HepG2 (cell line): ENCODE data around the gene PDZD11. TPM values are rescaled to one million over a fixed set of nuclear protein-coding genes. Genes with fewer than 3 reads are reported as not detected.

Experiments used
- ATAC-seq: fragments of 200-7000 bp; cut with Tn5 transposase; 3 replicates; pipeline ENCODE4 v1.9.1; 2020; ENCODE audit warnings: mild to moderate bottlenecking, moderate library complexity
- BruUV-seq: library from RNA; stranded (reverse); fragments of 400-500 nt; replicated peaks from 2 replicates; lab custom pipeline; 2021; lab: Mats Ljungman, UMichigan
- CTCF ChIA-PET: fragments of 300-600 bp; formaldehyde crosslinking; extraction: SDS; loops from one replicate; lab custom pipeline; 2021; ENCODE audit warnings: low total read pairs, inconsistent platforms, low intra/inter-chr PET ratio; lab: Yijun Ruan, JAX
- POLR2A ChIA-PET: fragments of 350-600 bp; sonication (Branson Sonifier 250); formaldehyde crosslinking; loops from one replicate; lab custom pipeline; 2020; ENCODE audit warnings: antibody characterized with exemption, inconsistent platforms; lab: Yijun Ruan, JAX
- DNase-seq: peaks from one replicate; pipeline ENCODE4 v3.0.0-alpha.2; 2015; ENCODE audit warnings: low spot score
- FAIRE-seq: peaks from 3 replicates; lab custom pipeline; 2011; peaks lifted over from hg19 to GRCh38; lab: Jason Lieb, UNC
- H2AFZ ChIP-seq: one replicate; pipeline ENCODE4 v1.6.1; 2011; ENCODE audit warnings: low read length, inconsistent platforms
- H3K27ac ChIP-seq: fragments of 300-600 bp; 3 replicates; pipeline ENCODE4 v1.8.0; 2011; ENCODE audit warnings: mixed run types, mild to moderate bottlenecking, mixed read lengths, low read length, inconsistent platforms; ENCODE audit not compliant: insufficient read depth; ENCODE audit errors: extremely low read length
- H3K27me3 ChIP-seq, 2 experiments: fragments of 200-600 bp in 1 of 2; 2 replicates in 1 of 2; 3 replicates in 1 of 2; pipeline versions ENCODE4 v1.6.0 to v1.8.0; 2011; ENCODE audit warnings: low read length in 2 of 2, mild to moderate bottlenecking in 2 of 2, moderate library complexity in 2 of 2, inconsistent platforms in 1 of 2; ENCODE audit not compliant: insufficient read depth in 2 of 2, control insufficient read depth in 1 of 2
- H3K36me3 ChIP-seq, 2 experiments: fragments of 200-600 bp in 1 of 2; replicated peaks in 1 of 2; 2 replicates in 1 of 2; 3 replicates in 1 of 2; pipeline versions ENCODE4 v1.5.1 to v1.8.0; 2011; ENCODE audit warnings: low read length in 2 of 2, inconsistent platforms in 1 of 2; ENCODE audit not compliant: insufficient read depth in 2 of 2, control insufficient read depth in 1 of 2
- H3K4me1 ChIP-seq: 2 replicates; pipeline ENCODE4 v1.5.1; 2012; ENCODE audit warnings: low read length, inconsistent platforms; ENCODE audit not compliant: insufficient read depth
- H3K4me2 ChIP-seq: 2 replicates; pipeline ENCODE4 v1.6.0; 2011; ENCODE audit warnings: low read depth, low read length, inconsistent platforms
- H3K4me3 ChIP-seq, 3 experiments: fragments of 200-600 bp in 1 of 3; sonication (generic), shearing (Covaris generic) in 1 of 3; replicated peaks in 1 of 3; 2 replicates each; pipeline ENCODE4 v1.5.1; 2011 to 2016; ENCODE audit warnings: low read length in 3 of 3, inconsistent platforms in 2 of 3, low read depth in 2 of 3, mild to moderate bottlenecking in 2 of 3, control low read depth in 1 of 3, mixed read lengths in 1 of 3; ENCODE audit not compliant: insufficient read depth in 1 of 3
- H3K79me2 ChIP-seq: one replicate; pipeline ENCODE4 v1.6.1; 2011; ENCODE audit warnings: low read length, inconsistent platforms; ENCODE audit not compliant: insufficient read depth
- H3K9ac ChIP-seq: 2 replicates; pipeline ENCODE4 v1.6.0; 2011; ENCODE audit warnings: mild to moderate bottlenecking, low read depth, low read length, inconsistent platforms; ENCODE audit not compliant: insufficient read depth
- H3K9me3 ChIP-seq: 2 replicates; pipeline ENCODE4 v1.5.1; 2012; ENCODE audit warnings: mild to moderate bottlenecking, low read length
- H4K20me1 ChIP-seq: 2 replicates; pipeline ENCODE4 v1.6.0; 2011; ENCODE audit warnings: inconsistent platforms, mild to moderate bottlenecking, low read length, moderate library complexity; ENCODE audit not compliant: insufficient read depth
- CEBPB ChIP-seq: IDR thresholded peaks from 2 replicates; pipeline ENCODE4 v1.6.1; 2011; ENCODE audit warnings: low read depth, low read length, improper control_type of control experiment, borderline replicate concordance
- SYNCRIP ChIP-seq: fragments of 200-400 bp; formaldehyde crosslinking; IDR thresholded peaks from 2 replicates; pipeline ENCODE4 v1.6.1; 2018; ENCODE audit warnings: mild to moderate bottlenecking, low read depth, low read length; ENCODE audit not compliant: insufficient read depth
- TBX3 ChIP-seq: fragments of 450-650 bp; IDR thresholded peaks from 2 replicates; pipeline ENCODE4 v1.6.1; 2017; ENCODE audit warnings: antibody characterized with exemption, mild to moderate bottlenecking, inconsistent platforms, borderline replicate concordance
- WGBS: methylation state at CpG from one replicate; pipeline ENCODE4 v1.1.6; 2017; ENCODE audit warnings: low lambda C conversion rate; 5-methylcytosine and 5-hydroxymethylcytosine counted together
- in situ Hi-C: cut with HindIII; loops from 2 replicates; pipeline ENCODE4 v1.10.0; 2017; ENCODE audit warnings: low pct_unique_long_range_greater_than_20kb; ENCODE audit not compliant: extremely low pct_ligation_motif_present
- intact Hi-C: fragments of 100-400 bp; cut with micrococcal nuclease; formaldehyde crosslinking; loops from one replicate; pipeline ENCODE4 v1.10.0; 2022; ENCODE audit not compliant: unreplicated experiment
- polyA plus RNA-seq, 8 experiments: library from polyadenylated mRNA; depleted of rRNA in 3 of 8; stranded (reverse) in 7 of 8; unstranded in 1 of 8; fragments of >200 nt; fragmentation: Illumina TruSeq in 4 of 8; extraction: Trizol in 4 of 8; gene quantifications; 2 replicates each; pipeline versions ENCODE4 v1.2.1 to v1.2.3, GENCODE V29; 2011 to 2016; ENCODE audit warnings: low read depth in 4 of 8, missing spikeins in 1 of 8, mixed read lengths in 1 of 8; ENCODE audit not compliant: insufficient read depth in 1 of 8
- total RNA-seq, 5 experiments: library from RNA; depleted of rRNA; stranded (reverse); fragments of >200 nt; fragmentation: Illumina TruSeq; extraction: Trizol; gene quantifications; 2 replicates each; pipeline ENCODE4 v1.2.3, GENCODE V29; 2016; ENCODE audit warnings: low read depth in 1 of 5
- TF ChIP-seq, protein P1 (sequence below): sonication (generic); formaldehyde crosslinking; IDR thresholded peaks from 2 replicates; pipeline ENCODE4 v1.4.0; 2020; ENCODE audit warnings: mild to moderate bottlenecking, missing genetic modification reagents

The PDZD11 gene
- total and polyA plus RNA-seq, 2 of the 13 experiments (the other 11 are each of a cell fraction or from before 2014, with no cell fraction given) = 29.1 to 47.0 TPM

DNA sequence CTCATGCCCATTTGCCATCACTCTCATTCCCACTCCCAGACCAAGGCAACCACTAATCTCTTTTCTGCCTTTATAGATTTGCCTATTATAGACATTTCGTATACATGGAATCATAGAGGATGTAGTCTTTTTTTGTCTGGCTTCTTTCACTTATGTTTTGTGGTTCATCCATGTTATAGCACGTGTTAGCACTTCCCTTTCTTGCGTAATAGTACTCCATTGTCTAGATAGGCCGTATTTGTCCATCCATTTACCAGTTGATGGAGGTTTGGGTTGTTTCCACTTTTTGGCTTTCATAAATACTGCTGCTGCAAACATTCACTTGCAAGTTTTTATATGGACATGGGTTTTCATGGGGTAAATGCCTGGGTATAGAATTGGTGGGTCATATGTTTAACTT is 48.6 kb upstream of the PDZD11 start:
- peaks cover 0 to 18% of the 10 kb centered on the region in 2 experiments; a peak in 1 of 5 replicates for H3K36me3 ChIP-seq
- H3K4me2 ChIP-seq = no peak overlapping the region
- ATAC-seq = no peak
- no TSS peak for BruUV-seq
- 95% methylated on average over 4 of the region's 4 CpGs for WGBS
- no peak for TF ChIP-seq SYNCRIP
- TF ChIP-seq, protein P1, sequence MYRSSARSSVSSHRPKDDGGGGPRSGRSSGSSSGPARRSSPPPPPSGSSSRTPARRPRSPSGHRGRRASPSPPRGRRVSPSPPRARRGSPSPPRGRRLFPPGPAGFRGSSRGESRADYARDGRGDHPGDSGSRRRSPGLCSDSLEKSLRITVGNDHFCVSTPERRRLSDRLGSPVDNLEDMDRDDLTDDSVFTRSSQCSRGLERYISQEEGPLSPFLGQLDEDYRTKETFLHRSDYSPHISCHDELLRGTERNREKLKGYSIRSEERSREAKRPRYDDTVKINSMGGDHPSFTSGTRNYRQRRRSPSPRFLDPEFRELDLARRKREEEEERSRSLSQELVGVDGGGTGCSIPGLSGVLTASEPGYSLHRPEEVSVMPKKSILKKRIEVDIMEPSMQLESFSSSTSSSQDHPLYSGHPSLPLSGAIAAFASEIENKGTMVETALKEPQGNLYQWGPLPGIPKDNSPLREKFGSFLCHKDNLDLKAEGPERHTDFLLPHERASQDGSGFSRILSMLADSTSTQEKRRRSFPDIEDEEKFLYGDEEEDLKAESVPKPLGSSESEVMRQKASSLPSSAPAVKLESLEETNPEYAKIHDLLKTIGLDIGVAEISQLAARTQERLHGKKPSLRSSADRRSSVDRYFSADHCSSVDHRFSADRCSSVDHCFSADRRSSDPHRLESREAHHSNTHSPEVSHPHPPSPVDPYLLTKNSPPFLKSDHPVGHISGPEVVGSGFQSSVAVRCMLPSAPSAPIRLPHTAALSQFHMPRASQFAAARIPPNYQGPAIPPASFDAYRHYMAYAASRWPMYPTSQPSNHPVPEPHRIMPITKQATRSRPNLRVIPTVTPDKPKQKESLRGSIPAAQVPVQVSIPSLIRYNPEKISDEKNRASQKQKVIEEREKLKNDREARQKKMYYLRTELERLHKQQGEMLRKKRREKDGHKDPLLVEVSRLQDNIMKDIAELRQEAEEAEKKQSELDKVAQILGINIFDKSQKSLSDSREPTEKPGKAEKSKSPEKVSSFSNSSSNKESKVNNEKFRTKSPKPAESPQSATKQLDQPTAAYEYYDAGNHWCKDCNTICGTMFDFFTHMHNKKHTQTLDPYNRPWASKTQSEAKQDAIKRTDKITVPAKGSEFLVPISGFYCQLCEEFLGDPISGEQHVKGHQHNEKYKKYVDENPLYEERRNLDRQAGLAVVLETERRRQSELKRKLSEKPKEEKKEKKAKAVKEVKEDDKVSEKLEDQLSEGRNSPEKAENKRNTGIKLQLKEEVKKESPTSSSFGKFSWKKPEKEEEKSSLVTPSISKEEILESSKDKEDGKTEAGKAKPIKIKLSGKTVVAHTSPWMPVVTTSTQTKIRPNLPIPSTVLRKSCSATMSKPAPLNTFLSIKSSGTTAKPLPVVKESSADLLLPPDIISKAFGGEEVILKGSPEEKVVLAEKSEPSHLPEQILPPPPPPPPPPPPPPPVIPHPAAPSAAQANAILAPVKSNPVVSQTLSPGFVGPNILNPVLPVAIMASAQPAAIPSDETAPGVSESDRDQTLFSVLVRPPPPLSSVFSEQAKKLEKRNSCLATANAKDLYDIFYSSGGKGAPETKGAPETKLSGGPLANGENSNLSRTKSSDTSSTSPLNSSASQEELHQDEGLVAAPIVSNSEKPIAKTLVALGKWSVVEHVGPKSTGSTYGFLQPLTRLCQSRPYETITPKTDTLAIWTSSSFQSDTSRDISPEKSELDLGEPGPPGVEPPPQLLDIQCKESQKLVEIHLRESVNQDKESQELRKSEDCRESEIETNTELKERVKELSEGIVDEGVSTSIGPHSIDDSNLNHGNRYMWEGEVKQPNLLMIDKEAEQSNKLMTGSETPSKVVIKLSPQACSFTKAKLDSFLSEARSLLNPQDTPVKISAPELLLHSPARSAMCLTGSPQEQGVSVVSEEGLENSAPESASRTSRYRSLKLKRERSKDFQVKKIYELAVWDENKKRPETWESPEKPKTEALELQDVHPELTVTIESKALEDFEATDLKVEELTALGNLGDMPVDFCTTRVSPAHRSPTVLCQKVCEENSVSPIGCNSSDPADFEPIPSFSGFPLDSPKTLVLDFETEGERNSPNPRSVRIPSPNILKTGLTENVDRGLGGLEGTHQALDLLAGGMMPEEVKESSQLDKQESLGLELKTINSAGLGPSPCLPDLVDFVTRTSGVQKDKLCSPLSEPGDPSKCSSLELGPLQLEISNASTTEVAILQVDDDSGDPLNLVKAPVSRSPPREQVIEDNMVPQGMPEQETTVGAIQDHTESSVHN (CRISPR knock-in tag) = no peak
- peak; percentile 39; the same call in 1 of the 2 replicates for TF ChIP-seq CEBPB
- no peak for TF ChIP-seq TBX3
- FAIRE-seq = no peak
- in situ Hi-C loops (no loop called here), intact Hi-C loops (no loop called here)
- ChIA-PET POLR2A (no interaction called here), CTCF (no interaction called here)
- H3K27me3 ChIP-seq = no peaks in the 10 kb centered on the region
- H2AFZ ChIP-seq = no peak overlapping the region
- no peaks in the 10 kb centered on the region for H4K20me1 ChIP-seq
- H3K4me1 ChIP-seq = no peaks in the 10 kb centered on the region
- no peaks in the 10 kb centered on the region for H3K79me2 ChIP-seq
- no peak overlapping the region for H3K9ac ChIP-seq
- DNase-seq = no peak
- H3K27ac ChIP-seq = no peak overlapping the region
- no peak overlapping the region for H3K4me3 ChIP-seq
- H3K9me3 ChIP-seq = no peaks in the 10 kb centered on the region
